ENCODE results near the gene CD200. TPM values are rescaled to one million over a fixed set of nuclear protein-coding genes. Genes with fewer than 3 reads are reported as not detected.

CD200 gene
- total RNA-seq, 6 donors from 2014 or later, result 2.4 to 9.9 (median 4.5) TPM

DNA sequence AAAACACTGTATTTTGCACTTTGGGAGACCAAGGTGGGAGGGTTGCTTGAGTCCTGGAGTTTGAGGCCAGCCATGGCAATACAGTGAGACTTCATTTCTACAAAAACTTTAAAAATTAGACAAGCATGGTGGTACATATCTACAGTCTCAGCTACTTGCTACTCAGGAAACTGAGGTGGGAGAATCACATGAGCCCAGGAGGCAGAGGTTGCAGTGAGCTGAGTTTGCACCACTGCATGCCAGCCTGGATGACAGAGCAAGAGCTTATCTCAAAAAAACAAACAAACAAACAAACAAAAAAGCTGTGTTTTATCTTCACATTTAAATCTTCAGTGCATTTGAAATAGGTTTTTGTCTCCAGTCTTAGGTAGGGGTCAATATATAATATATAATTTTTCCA lies 34.2 kb upstream of the CD200 start:
- no peaks in the 10 kb centered on the region for H3K36me3 ChIP-seq
- H3K4me1 ChIP-seq, result peaks cover 0 to 18% (median 6%) of the 10 kb centered on the region in 4 donors
- no peaks in the 10 kb centered on the region for H3K27me3 ChIP-seq
- no peaks in the 10 kb centered on the region for H3K9me3 ChIP-seq
- no peak overlapping the region for H3K4me3 ChIP-seq
- TF ChIP-seq POLR2A (IDR thresholded peaks at IDR 0.05) (no peak), EP300 (IDR thresholded peaks at IDR 0.05) (no peak), POLR2AphosphoS5 (IDR thresholded peaks at IDR 0.05) (no peak)
- TF ChIP-seq, protein P1, sequence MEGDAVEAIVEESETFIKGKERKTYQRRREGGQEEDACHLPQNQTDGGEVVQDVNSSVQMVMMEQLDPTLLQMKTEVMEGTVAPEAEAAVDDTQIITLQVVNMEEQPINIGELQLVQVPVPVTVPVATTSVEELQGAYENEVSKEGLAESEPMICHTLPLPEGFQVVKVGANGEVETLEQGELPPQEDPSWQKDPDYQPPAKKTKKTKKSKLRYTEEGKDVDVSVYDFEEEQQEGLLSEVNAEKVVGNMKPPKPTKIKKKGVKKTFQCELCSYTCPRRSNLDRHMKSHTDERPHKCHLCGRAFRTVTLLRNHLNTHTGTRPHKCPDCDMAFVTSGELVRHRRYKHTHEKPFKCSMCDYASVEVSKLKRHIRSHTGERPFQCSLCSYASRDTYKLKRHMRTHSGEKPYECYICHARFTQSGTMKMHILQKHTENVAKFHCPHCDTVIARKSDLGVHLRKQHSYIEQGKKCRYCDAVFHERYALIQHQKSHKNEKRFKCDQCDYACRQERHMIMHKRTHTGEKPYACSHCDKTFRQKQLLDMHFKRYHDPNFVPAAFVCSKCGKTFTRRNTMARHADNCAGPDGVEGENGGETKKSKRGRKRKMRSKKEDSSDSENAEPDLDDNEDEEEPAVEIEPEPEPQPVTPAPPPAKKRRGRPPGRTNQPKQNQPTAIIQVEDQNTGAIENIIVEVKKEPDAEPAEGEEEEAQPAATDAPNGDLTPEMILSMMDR (IDR thresholded peaks at IDR 0.05), result no peak
- ATAC-seq (ENCODE audit: low FRiP score in 2 of 2), result no peak
- DNase-seq, result no peak
- H3K27ac ChIP-seq, result no peak overlapping the region

DNA sequence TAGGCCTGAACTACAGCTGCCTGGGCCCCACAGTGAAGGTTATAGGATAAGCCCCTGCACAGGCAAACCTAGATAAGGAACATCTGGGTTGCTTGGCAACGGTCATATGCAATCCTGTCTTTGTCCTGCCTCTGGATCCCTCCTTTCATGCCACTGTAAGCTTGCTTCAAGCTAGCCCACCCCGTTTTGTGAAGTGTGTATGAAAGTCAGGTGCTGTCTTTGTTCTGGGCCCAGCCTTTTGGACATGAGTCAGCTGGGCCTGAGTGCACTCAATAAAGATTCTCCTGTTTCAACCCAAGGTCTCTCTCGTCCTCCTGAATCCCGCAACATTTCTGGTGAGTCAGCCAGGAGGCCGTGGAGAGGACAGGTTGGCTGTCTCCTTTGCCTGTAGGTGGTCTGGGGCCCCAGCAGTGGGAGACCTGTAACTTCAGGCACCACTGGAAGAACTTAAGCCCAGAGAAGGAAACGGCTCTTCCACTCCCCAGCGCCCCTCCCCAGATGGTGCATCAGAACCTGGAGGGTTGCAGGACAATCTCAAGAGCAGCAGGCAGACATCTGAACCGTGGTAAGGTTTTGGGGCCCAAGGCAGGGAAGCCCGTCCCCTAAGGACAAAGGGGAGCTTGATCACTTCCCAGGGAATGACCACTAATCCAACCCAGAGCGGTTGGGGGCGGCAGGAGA lies 30.7 kb upstream of the CD200 start:
- Histone ChIP-seq H3K4me3 (peak overlapping the region in 1 of 4 donors; percentile 48), H3K27me3 (no peaks in the 10 kb centered on the region), H3K4me1 (peaks cover 5 to 20% (median 9%) of the 10 kb centered on the region in 4 donors), H3K9me3 (no peaks in the 10 kb centered on the region), H3K36me3 (no peaks in the 10 kb centered on the region), H3K27ac (no peak overlapping the region)
- DNase-seq, result no peak
- 81 to 88% methylated on average over 8 to 11 of the region's 11 CpGs for WGBS, 2 donors
- no peak for ATAC-seq (ENCODE audit: low FRiP score in 2 of 2)
- TF ChIP-seq POLR2AphosphoS5 (IDR thresholded peaks at IDR 0.05) (no peak), EP300 (IDR thresholded peaks at IDR 0.05) (no peak), POLR2A (IDR thresholded peaks at IDR 0.05) (no peak)
- TF ChIP-seq, protein P1 (IDR thresholded peaks at IDR 0.05), result no peak

DNA sequence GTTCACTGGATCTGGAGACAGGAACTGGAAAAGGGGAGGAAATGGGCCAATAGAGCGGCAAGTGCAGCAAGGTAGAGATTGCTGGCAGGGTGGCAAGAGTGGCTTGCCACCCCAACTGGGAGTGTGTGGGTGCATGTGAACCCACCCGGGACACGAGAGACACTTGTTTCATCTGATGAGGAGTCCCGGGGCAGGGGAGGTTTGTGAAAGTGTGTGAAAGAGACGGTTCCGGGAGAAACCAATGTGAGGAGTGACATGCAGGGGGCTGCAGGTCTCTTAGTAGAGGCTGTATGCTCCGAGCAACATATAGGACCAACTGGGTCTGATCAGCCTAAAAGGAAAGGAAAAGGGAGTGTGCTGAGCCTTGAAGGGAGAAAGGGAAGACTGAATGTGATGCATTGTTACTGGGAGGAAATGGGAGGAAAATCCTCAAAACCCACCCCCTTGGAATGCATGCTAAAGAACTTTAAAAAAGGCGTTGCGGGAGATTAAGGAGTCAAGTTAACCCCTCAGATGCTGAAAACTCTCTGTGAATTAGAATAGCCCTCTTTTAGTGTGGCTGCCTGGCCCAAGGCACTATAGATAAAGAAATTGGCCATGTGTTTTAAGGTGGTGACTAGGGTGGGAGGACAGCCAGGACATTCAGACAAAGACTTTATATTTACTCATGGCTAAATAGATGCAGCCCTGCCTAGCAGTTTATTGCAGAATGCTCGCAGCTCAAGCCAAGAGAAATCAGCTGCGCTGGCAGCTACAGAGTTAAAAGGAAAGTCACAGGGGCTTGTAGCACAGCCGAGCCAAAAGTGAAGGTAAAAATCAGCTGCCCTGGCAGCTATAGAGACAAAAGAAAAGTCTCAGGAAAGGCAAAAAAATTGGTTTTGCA lies 29.8 kb upstream of the CD200 start:
- H3K9me3 ChIP-seq, result no peaks in the 10 kb centered on the region
- TF ChIP-seq POLR2AphosphoS5 (IDR thresholded peaks at IDR 0.05) (no peak), EP300 (IDR thresholded peaks at IDR 0.05) (no peak), POLR2A (IDR thresholded peaks at IDR 0.05) (no peak)
- TF ChIP-seq, protein P1 (IDR thresholded peaks at IDR 0.05), result no peak
- 43 to 46% methylated on average over 12 of the region's 12 CpGs for WGBS, 2 donors
- H3K36me3 ChIP-seq, result no peaks in the 10 kb centered on the region
- no peaks in the 10 kb centered on the region for H3K27me3 ChIP-seq
- peak overlapping the region; percentile 29 to 48 (median 42) for H3K4me3 ChIP-seq
- H3K27ac ChIP-seq, result no peak overlapping the region
- H3K4me1 ChIP-seq, result peaks cover 5 to 20% (median 8%) of the 10 kb centered on the region in 4 donors
- ATAC-seq (ENCODE audit: low FRiP score in 2 of 2) (peak in 1 of 2 donors; percentile 21), DNase-seq (no peak)

DNA sequence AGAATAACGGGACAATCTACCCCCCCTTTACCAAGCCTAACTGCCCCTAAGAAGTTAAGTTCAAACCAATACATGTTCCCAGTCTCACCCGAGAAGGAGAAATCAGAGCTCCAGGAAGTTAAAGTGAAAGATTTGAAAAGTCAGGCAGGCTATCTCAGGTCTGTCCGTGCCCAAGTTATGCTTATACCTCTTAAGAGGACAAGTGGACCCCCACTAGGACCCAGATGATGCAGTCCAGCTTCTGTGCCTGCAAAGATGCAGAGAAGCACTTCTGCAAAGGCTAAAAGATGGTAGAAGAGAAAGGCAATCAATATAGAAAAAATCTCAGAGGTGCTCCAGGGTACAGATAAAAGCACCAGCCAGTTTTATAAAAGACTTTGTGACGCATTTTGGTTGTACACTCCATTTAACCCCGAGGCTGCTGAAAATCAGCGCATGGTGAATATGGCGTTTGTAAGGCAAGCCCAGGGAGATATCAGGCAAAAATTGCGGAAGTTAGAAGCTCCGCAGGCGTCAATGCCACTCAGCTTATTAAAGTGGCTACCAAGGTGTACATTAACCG lies 29.1 kb upstream of the CD200 start:
- Histone ChIP-seq H3K36me3 (no peaks in the 10 kb centered on the region), H3K4me1 (peaks cover 5 to 20% (median 8%) of the 10 kb centered on the region in 4 donors), H3K27me3 (no peaks in the 10 kb centered on the region), H3K27ac (no peak overlapping the region), H3K4me3 (peak overlapping the region; percentile 29 to 48 (median 42)), H3K9me3 (no peaks in the 10 kb centered on the region)
- no peak for TF ChIP-seq POLR2A (IDR thresholded peaks at IDR 0.05)
- TF ChIP-seq POLR2AphosphoS5 (IDR thresholded peaks at IDR 0.05), result no peak
- TF ChIP-seq, protein P1 (IDR thresholded peaks at IDR 0.05), result no peak
- TF ChIP-seq EP300 (IDR thresholded peaks at IDR 0.05), result no peak
- WGBS, 2 donors, result 4 to 7% methylated on average over 11 of the region's 11 CpGs
- DNase-seq (no peak), ATAC-seq (ENCODE audit: low FRiP score in 2 of 2) (peak in 1 of 2 donors; percentile 69)
